ENCODE data around the gene CFAP68. TPM values are rescaled to one million over a fixed set of nuclear protein-coding genes. Genes with fewer than 3 reads are reported as not detected.

The CFAP68 gene
- total and polyA plus RNA-seq, 2 of the 13 experiments (the other 11 are each of a cell fraction or from before 2014, with no cell fraction given): 22.2 to 25.6 TPM

DNA sequence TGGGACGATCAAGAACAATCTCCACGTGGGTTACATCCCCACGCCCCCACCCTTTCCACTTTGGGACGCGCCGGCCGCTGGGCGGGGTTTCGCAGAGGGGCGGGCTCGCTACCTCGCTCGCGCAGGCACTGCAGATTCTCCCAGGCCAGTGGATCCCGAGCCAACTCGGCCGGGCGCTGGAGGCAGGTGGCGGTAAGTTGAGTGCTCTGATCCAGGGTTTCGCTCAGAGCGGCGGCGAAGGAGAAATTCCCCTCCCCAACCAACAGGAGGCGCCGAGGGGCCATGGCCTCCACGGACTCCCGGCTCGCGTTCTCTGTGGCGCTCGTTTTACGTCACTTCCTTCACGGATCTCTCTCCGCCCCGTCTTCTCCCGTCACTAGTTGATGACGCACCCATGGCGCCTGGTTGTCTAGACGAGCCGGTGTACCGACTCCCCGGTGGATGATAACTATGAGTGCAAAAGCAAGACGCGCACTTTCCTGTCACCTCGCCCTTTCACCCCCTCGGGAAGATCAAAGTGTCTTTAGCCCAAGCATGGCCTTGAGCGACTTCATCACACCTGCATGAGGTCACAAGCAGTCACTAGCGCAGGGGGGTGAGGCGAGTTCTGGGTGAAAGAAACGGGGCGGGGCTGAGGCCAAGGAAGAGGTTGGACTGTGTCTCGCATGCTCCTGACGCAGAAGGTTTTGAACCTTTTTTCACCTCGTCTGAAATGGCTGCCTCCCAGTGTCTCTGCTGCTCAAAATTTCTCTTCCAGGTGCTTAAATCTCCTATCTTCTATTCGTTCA lies at the start of gene CFAP68, which contains the start of gene FDXACB1 (continued):
- TF ChIP-seq ZNF567 (CRISPR knock-in tag; IDR thresholded peaks at IDR 0.05; ENCODE audit: borderline replicate concordance) (peak; percentile 73; the same call in 1 of the 2 replicates), TBX2 (CRISPR knock-in tag; IDR thresholded peaks at IDR 0.05; ENCODE audit: borderline replicate concordance) (peak; percentile 93), KDM4B (CRISPR knock-in tag; IDR thresholded peaks at IDR 0.05) (0 out of 2 replicates have a peak, but pooled peaks have one; percentile 59), HNRNPLL (IDR thresholded peaks at IDR 0.05; ENCODE audit: low read depth, low read length, poor library complexity, severe bottlenecking) (peak; percentile 78), HIC2 (CRISPR knock-in tag; IDR thresholded peaks at IDR 0.05; ENCODE audit: low read depth) (peak; percentile 16; the same call in 1 of the 2 replicates), ZNF75D (CRISPR knock-in tag; IDR thresholded peaks at IDR 0.05; ENCODE audit: borderline replicate concordance) (no peak), YEATS4 (CRISPR knock-in tag; IDR thresholded peaks at IDR 0.05; ENCODE audit: borderline replicate concordance) (peak; percentile 77), ZNF788 (CRISPR knock-in tag; IDR thresholded peaks at IDR 0.05; ENCODE audit: borderline replicate concordance) (peak; percentile 94; the same call in 1 of the 2 replicates), ZNF296 (CRISPR knock-in tag; conservative IDR thresholded peaks at IDR 0.05) (no peak), ZNF343 (CRISPR knock-in tag; IDR thresholded peaks at IDR 0.05) (no peak), KDM5A (IDR thresholded peaks at IDR 0.05; ENCODE audit: borderline replicate concordance, low read length) (peak; percentile 93), SALL1 (CRISPR knock-in tag; IDR thresholded peaks at IDR 0.05) (peak; percentile 86; the same call in 1 of the 2 replicates), KLF12 (CRISPR knock-in tag; IDR thresholded peaks at IDR 0.05; ENCODE audit: borderline replicate concordance) (peak; percentile 78; the same call in 1 of the 2 replicates), HMGXB3 (CRISPR knock-in tag; IDR thresholded peaks at IDR 0.05; ENCODE audit: borderline replicate concordance) (peak; percentile 77), ZNF781 (CRISPR knock-in tag; IDR thresholded peaks at IDR 0.05; ENCODE audit: borderline replicate concordance, not compliant biosample characterization) (peak; percentile 80), SIX1 (CRISPR knock-in tag; IDR thresholded peaks at IDR 0.05; ENCODE audit: borderline replicate concordance) (peak; percentile 44; the same call in 1 of the 2 replicates), RFX3 (CRISPR knock-in tag; IDR thresholded peaks at IDR 0.05) (0 out of 2 replicates have a peak, but pooled peaks have one; percentile 7), ARNT (IDR thresholded peaks at IDR 0.05) (no peak), TFDP1 (CRISPR knock-in tag; IDR thresholded peaks at IDR 0.05; ENCODE audit: borderline replicate concordance) (peak; percentile 66; the same call in 1 of the 2 replicates), SMAD1 (CRISPR knock-in tag; IDR thresholded peaks at IDR 0.05; ENCODE audit: borderline replicate concordance, low read depth) (0 out of 2 replicates have a peak, but pooled peaks have one; percentile 54), CREB1 (IDR thresholded peaks at IDR 0.05) (peak; percentile 99), CREB1 (CRISPR knock-in tag; IDR thresholded peaks at IDR 0.05) (peak; percentile 100)
